ENCODE results near the gene CD46. TPM values are rescaled to one million over a fixed set of nuclear protein-coding genes. Genes with fewer than 3 reads are reported as not detected.
A peak's percentile ranks its signal among the peaks of the same experiment; 100 is the strongest.

The CD46 gene
- total RNA-seq, 1 donor from 2014 or later = 196 TPM

DNA sequence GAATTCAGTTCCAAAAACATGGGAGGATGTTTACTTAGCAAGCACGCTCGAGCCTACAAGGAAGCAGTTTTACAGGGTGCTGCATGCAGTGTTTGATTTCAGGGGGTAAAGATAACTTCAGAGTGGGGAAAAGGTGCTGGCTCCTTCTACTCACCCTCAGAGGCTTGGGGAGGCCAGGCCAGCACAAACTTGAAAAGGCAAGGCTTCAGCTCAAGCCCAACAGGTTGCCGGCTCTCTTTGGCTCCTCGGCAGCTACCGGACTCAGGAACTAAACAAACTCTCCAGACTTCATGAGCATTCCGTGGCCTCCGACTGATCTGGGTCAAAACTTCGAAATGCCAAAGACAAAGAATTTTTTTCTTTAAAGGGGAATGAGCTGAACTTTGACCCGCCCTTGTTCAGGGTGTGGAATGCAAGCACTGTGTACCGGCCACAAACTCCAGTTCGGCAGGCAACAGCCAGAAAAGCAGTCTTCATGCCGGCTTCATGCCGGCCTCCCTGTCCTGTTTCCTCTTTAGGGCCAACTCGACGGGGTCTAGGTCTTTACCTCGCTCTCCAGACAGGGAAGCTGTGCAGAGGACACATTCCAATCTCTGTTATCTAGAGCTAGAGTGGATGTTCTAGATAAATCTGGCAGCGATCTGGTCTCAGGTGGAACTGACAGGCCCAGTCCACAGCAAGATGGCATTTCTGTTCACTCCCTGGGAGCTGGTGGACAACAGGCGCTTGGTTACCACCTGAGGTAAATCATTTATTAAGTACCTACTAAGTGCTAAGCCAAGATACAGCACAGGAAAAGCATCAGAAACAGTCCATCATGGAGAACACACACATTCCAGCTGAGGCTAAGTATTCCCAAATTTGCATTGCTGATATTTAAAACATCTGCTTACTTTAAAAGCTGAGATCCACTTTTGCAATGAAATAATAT is 75.0 kb downstream of the CD46 start:
- no peak for DNase-seq (ENCODE audit: extremely low read depth, low read depth, low spot score)

DNA sequence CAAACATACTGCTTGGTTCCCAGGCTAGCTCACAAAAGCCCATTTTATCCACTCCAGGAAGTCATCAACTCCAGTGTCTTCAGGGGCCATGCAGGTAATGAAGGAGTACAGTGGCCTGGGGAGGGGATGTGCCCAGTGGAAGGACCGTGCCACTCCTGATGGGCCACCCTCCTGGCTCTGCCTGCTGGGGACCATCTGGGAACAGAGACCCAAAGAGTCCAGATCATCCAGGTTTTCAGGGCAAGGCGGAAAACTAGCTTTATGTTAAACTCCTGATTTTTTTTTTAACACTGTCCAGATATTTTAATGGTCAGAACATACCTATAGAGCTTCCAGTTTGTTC is 75.6 kb downstream of the CD46 start:
- no peak for DNase-seq (ENCODE audit: extremely low read depth, low read depth, low spot score)

DNA sequence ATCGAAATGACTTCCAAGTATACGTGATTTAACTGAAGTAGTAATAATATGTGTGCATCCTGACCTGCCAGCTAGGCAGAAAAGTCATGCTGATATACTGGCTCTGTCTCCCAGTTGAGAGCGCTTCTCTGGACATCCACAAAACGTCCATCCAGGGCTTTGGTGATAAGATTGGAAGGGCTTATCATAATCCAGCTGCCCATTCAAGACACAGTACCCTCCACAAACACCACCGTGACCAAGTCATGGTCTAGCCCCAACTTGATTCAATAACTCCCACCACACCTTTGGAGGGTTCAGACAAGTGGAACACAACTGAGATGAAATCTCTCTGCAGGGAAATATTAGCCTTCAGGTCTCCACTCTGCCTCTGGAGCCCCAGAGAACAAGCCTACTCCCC is 76.2 kb downstream of the CD46 start:
- DNase-seq (ENCODE audit: extremely low read depth, low read depth, low spot score) = no peak

DNA sequence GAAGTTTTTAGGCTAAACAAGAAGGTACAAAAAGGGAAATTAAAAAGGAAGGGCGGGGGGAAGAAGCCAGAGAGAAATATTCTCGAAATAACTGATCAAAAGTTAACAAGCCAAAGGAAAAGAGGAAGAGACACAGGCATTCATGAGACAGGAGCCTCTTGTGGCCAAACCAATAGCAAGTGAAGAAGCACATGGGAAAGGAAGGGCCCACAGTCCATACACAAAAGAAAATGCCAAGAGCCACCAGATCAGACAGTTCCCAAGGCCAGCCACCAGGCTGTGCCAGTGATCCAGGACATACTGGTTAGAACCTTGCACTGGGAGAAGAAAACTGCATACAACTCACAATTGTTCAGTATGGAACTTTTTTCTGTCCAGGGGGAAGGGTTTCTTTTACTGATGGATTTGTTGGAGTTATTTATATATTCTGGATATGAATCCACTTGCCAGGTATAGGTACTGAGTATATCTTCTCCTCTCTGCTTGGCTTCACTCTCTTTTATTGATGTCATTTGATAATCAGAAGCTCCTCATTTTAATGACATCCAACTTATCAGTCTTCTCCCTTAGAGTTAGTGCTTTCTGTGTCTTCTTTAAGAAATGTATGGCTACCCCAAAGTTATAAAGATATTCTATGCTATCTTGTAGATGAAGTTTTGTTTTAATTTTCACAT is 76.8 kb downstream of the CD46 start:
- DNase-seq (ENCODE audit: extremely low read depth, low read depth, low spot score) = peak; percentile 83

DNA sequence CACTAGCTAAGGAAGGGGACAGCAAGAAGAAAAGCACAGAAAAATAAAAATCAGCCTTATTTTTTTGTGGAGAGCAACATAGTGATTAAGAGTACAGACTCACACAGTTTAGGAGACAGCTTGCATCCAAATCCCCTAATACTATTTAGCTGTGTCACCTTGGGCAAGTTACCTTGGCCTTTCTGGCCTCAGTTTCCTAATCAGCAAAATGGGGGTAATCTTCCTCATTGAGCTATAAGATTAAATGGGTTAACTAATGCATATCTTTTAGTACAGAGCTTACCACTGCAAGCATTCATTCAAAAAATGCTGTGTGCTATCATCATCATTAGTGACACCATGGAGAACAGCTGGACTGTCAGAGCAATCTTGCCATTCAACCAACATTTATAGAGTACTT is 77.7 kb downstream of the CD46 start:
- DNase-seq (ENCODE audit: extremely low read depth, low read depth, low spot score) = no peak

DNA sequence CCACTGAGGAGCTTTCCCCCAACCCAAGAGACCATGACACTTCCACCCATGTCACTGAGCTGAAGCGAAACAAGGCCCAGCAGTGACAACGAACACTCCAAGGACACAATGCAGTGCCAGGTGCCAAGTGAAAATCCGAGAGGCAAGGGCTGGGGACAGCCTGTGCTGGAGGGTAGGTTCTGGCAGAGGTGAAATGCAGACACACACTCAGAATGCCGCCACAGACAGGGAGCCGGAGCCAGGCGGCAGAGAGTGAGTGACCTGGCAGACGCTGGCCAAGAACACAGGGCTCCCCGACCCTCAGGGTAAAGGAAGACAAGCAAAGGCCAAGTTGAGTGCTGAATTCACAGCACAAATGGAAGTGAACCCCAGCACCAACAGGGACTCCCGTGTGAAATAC is 78.9 kb downstream of the CD46 start:
- no peak for DNase-seq (ENCODE audit: extremely low read depth, low read depth, low spot score)

DNA sequence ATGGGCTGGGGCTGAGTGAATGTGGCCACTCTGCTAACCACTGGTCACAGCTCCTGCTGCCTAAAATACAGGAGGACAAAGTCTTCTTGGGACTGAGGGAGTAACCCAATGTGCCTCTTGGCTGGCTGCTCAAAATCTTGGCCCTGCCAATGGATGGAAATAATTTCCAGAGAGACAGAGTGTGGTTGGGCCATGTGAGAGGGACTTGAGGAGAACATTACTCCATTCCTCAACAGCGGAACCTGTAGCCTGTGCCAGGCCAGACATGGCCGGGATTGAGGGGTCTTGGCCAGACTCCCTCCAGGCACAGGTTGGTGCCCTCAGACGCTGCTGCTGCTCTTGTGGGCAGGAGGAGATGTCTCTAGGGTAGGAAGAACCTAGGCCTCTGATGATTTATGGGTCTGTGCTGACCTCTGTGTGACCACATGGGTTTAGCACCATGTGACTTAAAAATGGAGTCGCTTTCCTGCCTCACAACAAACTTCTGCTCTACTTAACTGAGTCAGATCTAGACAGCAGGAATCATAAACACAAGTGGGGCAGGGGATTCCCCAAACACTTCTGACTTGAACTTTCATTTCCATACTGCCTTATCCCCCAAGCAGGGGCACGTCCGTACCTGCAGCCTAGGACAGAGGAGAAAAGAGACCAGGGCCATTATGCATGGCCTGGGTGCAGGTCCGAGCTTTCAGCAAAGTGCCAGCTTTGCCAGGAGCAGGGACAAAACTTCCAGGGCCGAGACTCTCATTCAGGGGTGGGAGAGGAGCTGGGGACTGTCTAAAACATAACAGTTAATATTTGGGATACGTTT is 79.9 kb downstream of the CD46 start:
- DNase-seq (ENCODE audit: extremely low read depth, low read depth, low spot score) = no peak

DNA sequence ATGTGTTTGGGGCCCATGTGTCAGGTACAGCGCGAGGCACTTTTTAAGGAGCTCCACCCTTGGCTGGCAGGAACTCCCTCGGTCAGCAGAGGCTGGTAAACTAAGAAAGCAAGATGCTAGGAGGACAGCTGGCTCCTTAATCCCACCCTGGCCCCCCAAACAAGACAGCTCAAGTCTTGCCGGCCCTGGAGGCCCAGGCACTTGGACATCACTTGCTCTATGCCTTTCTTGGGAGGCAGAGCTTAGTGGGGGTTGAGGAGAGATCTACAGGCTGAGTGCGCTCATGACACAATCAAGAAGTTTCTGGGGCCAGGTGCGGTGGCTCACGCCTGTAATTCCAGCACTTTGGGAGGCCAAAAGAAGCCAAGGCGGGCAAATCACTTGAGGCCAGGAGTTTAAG is 80.9 kb downstream of the CD46 start:
- DNase-seq (ENCODE audit: extremely low read depth, low read depth, low spot score) = no peak

DNA sequence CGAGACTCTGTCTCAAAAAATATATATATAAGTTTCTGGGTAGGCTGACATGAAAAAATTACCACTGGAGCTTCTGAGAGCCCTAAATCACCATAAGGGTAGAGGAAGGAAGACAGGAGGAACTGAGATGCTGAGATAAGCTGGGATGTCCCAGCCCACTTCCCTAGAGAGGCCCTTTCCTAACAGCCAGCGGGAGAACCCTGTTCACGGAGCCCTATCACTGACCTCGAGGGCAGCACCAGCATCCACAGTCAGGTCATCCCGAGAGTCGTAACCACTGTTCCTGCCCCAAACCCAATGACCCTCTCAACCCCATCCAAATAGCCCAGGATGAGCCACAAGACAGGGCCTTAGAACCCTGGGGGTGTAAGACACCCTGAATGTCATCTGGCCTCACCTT is 81.5 kb downstream of the CD46 start:
- no peak for DNase-seq (ENCODE audit: extremely low read depth, low read depth, low spot score)

DNA sequence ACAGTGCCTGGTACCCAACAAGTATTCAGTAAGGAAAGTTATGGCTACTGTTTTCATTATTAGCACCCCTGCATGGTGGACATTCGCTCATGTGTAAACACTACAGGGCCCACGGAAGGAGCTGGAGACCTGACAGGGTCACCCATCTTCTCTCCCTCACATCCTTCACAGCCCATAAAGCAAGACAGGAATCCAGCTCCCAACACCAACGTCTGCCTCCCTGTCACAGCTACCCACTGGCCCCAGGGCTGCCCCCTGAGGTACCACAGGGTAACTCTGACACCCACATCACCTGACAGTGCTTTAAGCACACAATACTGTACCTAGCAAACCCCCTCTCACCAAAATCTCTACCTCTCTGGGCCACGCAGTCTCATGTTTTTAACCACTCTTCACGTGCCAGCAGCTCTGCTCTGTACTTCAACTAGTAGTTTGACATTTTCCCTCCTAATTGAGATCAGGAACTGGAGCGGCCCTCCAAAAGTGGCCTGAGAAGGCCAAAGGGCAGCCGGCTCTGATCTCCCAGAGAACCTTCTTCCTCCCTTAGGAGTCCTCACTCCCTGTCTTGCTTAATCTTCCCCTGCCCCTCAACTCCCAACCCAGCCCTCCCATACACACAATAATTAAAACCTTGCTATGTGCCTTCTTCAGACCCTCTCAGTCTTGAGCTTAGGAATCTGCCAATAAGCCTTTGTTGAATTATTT is 82.3 kb downstream of the CD46 start:
- no peak for DNase-seq (ENCODE audit: extremely low read depth, low read depth, low spot score)

DNA sequence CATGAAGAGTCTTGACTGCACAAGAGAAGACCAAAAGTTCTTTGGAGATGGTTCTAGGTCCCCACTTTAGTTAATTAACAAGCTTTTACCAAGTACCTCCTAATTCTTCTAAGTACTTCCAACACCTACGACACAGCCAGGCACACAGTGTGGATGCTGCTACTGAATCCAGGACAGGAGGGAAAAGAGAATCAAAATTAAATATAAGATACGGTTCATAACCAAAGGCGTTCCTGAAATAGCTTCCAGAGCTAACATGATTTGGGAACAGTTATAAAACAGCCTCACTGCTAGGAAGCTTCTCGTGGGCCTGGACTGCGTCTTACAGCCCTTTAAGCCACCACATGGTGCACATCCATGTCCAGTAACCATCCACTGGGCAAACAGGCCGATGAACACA is 84.1 kb downstream of the CD46 start:
- no peak for DNase-seq (ENCODE audit: extremely low read depth, low read depth, low spot score)

DNA sequence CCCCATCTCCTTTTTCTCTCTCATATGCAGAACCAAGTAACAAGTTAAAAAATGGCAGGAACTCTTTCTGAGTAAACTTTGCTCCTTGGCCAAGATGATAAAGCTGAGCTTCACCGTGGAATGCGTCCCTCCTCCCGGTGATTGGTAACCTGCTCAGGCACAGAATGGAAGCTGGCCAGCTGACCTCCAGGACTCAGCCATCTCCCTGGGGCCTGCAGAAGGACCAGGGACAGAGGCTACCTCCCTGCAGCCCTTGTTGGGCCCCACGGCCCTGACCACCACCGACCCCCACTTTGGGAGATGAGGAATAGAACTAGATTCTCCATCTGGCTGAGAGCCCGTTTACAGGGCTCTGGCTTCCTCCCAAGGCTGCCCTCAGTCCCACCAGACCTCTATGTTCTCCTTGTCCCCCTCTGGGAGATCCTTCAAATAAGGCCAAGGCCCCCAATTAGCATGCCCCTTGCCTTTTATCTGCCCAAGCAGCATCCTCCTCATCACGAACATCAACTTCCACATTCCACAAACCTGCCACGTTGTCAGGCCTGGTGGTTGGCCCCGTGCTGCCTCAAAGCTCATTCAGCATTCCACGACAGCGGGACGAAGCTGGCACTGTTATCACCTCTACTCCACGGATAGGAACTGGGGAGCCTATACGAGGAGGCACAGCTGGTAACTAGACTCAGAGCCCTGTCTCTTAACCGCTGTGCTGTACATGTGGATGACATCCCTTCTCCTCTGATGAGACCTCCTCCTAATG is 84.9 kb downstream of the CD46 start:
- DNase-seq (ENCODE audit: extremely low read depth, low read depth, low spot score) = no peak

DNA sequence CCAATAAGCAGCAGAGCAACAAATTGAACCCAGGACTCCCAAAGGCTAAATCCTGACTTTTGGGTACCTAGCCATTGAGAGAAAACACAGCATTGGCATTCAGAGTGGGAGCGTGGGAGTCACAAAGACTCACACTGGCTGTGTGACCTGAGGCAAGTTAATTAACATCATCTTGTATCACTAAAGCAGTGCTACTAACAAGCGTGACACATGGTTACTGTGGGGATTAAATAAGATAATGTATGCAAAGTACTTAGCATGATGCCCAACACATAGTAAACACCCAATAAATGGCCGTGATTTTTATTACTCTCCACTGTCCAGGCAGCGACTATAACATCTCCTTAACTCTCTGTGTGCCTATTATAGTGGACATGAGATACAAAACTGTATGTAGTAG is 85.8 kb downstream of the CD46 start:
- no peak for DNase-seq (ENCODE audit: extremely low read depth, low read depth, low spot score)

DNA sequence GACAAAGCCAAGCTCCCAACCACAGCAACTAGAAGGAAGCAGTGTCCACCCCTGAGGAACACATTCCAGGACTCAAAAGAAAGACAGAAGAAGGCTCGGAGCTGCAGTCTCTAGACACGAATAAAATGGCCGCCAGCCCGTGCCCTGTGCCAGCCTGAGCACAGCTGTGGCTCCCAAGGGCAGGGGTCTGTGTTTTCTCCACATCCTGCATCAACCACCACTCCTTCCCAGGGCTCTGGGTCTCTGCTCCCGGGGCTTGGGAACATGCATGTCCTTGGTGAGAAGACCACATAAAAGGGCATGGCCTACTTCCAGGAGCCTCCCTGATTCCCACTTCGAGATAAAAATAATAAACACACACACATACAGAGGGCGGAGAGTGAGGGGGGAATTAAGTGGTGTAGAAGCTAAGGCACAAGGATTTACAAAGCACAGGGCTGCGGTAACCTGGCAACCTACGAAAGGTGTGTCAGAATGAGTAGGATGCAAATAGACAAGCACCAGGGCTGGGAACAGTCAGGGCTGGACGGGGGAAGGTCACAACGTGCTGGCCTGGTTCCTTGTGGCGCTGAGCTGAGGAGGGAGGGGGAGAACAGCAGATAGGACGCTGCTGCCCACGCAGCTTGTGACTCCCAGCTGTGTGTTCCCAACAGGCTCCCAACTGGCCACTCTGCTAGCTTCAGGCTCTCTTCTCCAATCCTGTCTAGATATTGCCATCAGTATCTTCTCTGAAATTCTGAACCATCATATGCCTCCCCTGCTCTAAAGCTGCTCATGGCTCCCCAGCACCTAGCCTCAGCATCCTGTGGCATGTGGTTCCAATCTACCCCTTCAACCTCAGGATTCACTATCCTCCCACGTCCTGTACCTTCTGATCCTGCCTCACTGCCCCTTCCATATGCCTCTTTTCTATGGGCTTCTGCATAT is 86.6 kb downstream of the CD46 start:
- no peak for DNase-seq (ENCODE audit: extremely low read depth, low read depth, low spot score)

DNA sequence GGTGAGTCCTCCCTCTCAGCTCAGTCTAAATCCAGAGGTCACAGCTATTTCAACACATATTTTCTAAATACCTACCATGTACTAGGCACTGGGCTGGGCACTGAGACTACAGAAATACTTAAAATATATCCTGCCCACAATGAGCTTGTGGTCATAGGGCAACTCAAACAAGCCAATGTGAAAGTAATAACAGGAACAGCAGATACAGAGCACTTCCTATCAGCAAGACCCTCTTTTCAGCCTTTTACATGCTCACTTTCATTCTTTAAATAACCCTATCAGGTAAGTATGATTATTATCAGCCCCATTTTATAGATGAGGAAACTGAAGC is 87.2 kb downstream of the CD46 start:
- no peak for DNase-seq (ENCODE audit: extremely low read depth, low read depth, low spot score)

DNA sequence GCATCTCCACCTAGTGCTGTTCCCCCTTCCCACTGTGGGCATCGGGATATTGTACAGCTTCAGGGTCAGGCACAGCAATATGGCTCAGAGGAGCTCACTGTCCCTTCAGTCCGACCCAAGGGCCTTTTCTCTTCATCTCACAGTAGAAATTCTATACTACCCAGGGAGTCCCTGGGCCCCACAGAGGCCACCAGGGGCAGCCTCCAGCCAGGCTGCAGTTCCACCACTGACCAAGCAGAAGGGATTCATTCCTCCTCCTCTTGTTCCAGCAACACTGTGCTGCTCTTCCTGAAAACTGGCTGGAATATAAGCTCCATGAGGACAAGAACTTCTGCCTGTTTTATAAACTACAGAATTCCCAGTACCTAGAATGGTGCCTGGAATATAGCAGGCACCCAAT is 88.5 kb downstream of the CD46 start:
- no peak for DNase-seq (ENCODE audit: extremely low read depth, low read depth, low spot score)

DNA sequence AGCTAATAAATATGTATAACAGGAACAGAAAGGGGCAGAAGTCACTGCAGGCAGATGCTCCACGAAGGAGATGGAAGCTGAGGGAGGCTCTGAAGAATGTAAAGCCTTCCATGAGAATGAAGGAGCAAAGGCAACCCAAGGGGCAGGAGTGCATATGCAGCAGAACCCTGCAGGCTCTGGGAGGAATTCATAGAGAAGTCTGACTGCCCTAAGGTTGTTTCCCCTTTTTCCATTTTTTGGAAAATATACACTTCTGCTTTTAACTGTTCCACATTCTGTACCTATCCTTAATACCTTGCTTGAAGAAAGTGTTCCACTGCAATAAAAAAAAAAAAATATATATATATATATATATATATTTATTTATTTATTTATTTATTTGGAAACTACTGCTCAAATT is 89.4 kb downstream of the CD46 start:
- DNase-seq (ENCODE audit: extremely low read depth, low read depth, low spot score) = no peak

DNA sequence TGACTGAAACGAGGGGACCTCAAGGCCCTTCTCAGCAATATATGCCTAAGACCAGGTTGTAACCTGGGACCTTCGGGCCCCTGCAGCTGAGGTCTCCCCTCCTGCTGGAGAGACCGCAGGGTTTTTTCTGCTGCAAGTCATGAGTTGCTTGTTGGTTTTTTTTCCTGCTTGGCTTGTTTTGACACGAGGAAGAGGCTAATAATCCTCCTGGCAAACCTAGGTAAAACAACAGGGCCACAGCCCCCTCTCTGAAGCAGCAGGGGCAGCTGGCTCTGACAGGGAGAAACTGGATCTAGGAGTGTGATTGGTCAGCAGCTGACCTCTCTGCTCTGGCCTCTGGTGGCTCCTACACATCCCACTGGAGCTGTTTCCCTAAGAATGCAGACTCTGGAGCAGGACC is 90.0 kb downstream of the CD46 start:
- no peak for DNase-seq (ENCODE audit: extremely low read depth, low read depth, low spot score)

DNA sequence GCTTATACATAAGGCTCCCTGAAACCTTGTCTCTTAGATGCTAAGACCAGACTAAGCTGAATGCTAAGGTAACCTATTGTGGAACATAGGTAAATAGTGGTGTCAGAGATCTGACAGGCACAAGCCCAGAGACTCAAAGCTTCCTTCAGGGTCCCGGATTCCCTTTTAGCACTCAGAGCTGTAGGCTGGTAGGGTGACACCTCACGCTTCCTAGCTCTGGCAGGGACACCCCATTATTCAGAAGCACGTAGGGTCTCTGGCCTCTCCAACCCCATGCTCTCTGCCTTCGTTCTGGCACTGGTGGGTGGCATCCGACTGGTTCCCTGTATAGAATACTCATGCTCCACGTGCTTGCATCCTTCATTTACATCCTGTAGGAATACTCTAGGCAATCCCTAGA is 90.7 kb downstream of the CD46 start:
- DNase-seq (ENCODE audit: extremely low read depth, low read depth, low spot score) = no peak
